Thyroid gland (tissue), 4 donors: ENCODE data around the gene VOPP1.

ENCODE experiments used
- POLR2A ChIP-seq, 2 donors: fragments of 450-650 bp; IDR thresholded peaks; one replicate each; pipeline ENCODE4 v1.6.1; 2017; ENCODE audit warnings: antibody characterized with exemption in 2 of 2, mild to moderate bottlenecking in 2 of 2, moderate library complexity in 1 of 2
- TF ChIP-seq, protein P1 (sequence below), 6 experiments: fragments of 200-600 bp in 3 of 6; fragments of 450-650 bp in 3 of 6; sonication (generic) in 3 of 6; IDR thresholded peaks; one replicate each; pipeline ENCODE4 v1.5.1; 2016 to 2019; ENCODE audit warnings: antibody characterized with exemption in 6 of 6, mild to moderate bottlenecking in 2 of 6, inconsistent platforms in 1 of 6, moderate library complexity in 1 of 6

DNA sequence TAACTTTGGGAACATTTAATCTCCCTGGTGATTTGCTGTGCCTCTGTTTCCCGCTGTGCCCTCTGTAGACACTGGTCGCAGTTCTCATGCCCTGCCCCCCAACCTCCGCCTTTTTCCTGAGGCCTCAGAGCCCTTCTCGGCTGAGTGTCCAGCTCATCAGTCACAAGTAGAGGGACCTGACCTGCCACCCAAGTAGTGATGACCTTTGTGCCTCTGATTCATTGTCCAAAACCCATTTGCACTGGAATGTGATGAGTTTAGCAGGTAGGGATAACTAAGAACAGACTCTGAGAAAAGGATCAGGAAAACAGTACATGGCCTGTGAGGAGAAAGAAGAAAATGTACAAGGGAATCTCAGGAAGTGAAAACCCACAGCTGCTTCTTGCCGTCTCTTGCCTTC lies 148.4 kb downstream of the VOPP1 start:
- TF ChIP-seq POLR2A (IDR thresholded peaks at IDR 0.05), result no peak
- TF ChIP-seq, protein P1, sequence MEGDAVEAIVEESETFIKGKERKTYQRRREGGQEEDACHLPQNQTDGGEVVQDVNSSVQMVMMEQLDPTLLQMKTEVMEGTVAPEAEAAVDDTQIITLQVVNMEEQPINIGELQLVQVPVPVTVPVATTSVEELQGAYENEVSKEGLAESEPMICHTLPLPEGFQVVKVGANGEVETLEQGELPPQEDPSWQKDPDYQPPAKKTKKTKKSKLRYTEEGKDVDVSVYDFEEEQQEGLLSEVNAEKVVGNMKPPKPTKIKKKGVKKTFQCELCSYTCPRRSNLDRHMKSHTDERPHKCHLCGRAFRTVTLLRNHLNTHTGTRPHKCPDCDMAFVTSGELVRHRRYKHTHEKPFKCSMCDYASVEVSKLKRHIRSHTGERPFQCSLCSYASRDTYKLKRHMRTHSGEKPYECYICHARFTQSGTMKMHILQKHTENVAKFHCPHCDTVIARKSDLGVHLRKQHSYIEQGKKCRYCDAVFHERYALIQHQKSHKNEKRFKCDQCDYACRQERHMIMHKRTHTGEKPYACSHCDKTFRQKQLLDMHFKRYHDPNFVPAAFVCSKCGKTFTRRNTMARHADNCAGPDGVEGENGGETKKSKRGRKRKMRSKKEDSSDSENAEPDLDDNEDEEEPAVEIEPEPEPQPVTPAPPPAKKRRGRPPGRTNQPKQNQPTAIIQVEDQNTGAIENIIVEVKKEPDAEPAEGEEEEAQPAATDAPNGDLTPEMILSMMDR (IDR thresholded peaks at IDR 0.05), result no peak
